Activated CD4-positive, CD25-positive, alpha-beta regulatory T cell (primary cell): Measurements from ENCODE around the gene RARA.
"Not testable (repeated sequence)": the region's sequence is repeated elsewhere in the genome, so short reads cannot be mapped to it uniquely, and the experiment has no call there.

Experiments used
- DNase-seq, 4 experiments: peaks; one replicate each; lab custom pipeline; 2025; lab: John Stamatoyannopoulos, UW

RARA gene

GRCh38 chr17:40376541-40376940 lies 67.6 kb downstream of the RARA start:
- DNase-seq: not testable (repeated sequence)

GRCh38 chr17:40377832-40378231 lies 68.9 kb downstream of the RARA start:
- DNase-seq: no peak

GRCh38 chr17:40378966-40379365 lies 70.0 kb downstream of the RARA start:
- no peak for DNase-seq

GRCh38 chr17:40382251-40382650 lies 73.3 kb downstream of the RARA start:
- no peak for DNase-seq

GRCh38 chr17:40386555-40386954 lies 77.6 kb downstream of the RARA start:
- DNase-seq: not testable (repeated sequence)

GRCh38 chr17:40399185-40399584 lies 90.2 kb downstream of the RARA start:
- no peak for DNase-seq

- no peak for DNase-seq
Observed at GRCh38 chr17:40402668-40403067, 93.7 kb downstream of the RARA start.

- DNase-seq: no peak
Observed at GRCh38 chr17:40404003-40404402, 95.0 kb downstream of the RARA start.
